HEK293 (cell line): ENCODE measurements around the gene PPIL4.
A peak's percentile ranks its signal among the peaks of the same experiment; 100 is the strongest.

Experiments
- MEIS1 ChIP-seq: sonication (generic); formaldehyde crosslinking; IDR thresholded peaks from 2 replicates; pipeline ENCODE4 v1.8.1; 2022; ENCODE audit warnings: missing genetic modification reagents, mild to moderate bottlenecking, borderline replicate concordance
- RBAK ChIP-seq: fragments of 450-650 bp; formaldehyde crosslinking; IDR thresholded peaks from 2 replicates; pipeline ENCODE4 v1.5.1; 2016; ENCODE audit warnings: missing biosample characterization, missing genetic modification characterization
- SP3 ChIP-seq: fragments of 450-650 bp; formaldehyde crosslinking; IDR thresholded peaks from 2 replicates; pipeline ENCODE4 v1.5.1; 2016; ENCODE audit warnings: missing biosample characterization, missing genetic modification characterization
- WT1 ChIP-seq: fragments of 450-650 bp; formaldehyde crosslinking; IDR thresholded peaks from 2 replicates; pipeline ENCODE4 v1.5.1; 2016; ENCODE audit warnings: missing biosample characterization, missing genetic modification characterization
- ZNF121 ChIP-seq: fragments of 450-650 bp; formaldehyde crosslinking; IDR thresholded peaks from 2 replicates; pipeline ENCODE4 v1.5.1; 2016; ENCODE audit warnings: missing biosample characterization, missing genetic modification characterization
- ZNF155 ChIP-seq: fragments of 450-650 bp; formaldehyde crosslinking; IDR thresholded peaks from 2 replicates; pipeline ENCODE4 v1.5.1; 2016; ENCODE audit warnings: missing biosample characterization, missing genetic modification characterization
- ZNF157 ChIP-seq: fragments of 450-650 bp; formaldehyde crosslinking; IDR thresholded peaks from 2 replicates; pipeline ENCODE4 v1.5.1; 2016; ENCODE audit warnings: missing biosample characterization, missing genetic modification characterization
- ZNF184 ChIP-seq: fragments of 450-650 bp; IDR thresholded peaks from 2 replicates; pipeline ENCODE4 v1.5.1; 2018; ENCODE audit warnings: missing biosample characterization, mild to moderate bottlenecking, missing genetic modification characterization
- ZNF221 ChIP-seq: fragments of 450-650 bp; formaldehyde crosslinking; IDR thresholded peaks from 2 replicates; pipeline ENCODE4 v1.5.1; 2017; ENCODE audit warnings: missing biosample characterization, missing genetic modification characterization, borderline replicate concordance
- ZNF302 ChIP-seq: fragments of 450-650 bp; formaldehyde crosslinking; IDR thresholded peaks from 2 replicates; pipeline ENCODE4 v1.5.1; 2016; ENCODE audit warnings: missing biosample characterization, missing genetic modification characterization, low read depth
- ZNF391 ChIP-seq: fragments of 450-650 bp; formaldehyde crosslinking; IDR thresholded peaks from 2 replicates; pipeline ENCODE4 v1.5.1; 2016; ENCODE audit warnings: low read depth, missing biosample characterization, missing genetic modification characterization, borderline replicate concordance
- ZNF501 ChIP-seq: fragments of 450-650 bp; formaldehyde crosslinking; IDR thresholded peaks from 2 replicates; pipeline ENCODE4 v1.5.1; 2016; ENCODE audit warnings: missing biosample characterization, missing genetic modification characterization
- ZNF555 ChIP-seq: fragments of 450-650 bp; formaldehyde crosslinking; conservative IDR thresholded peaks from 2 replicates; pipeline ENCODE4 v1.5.1; 2017; ENCODE audit warnings: missing biosample characterization, mild to moderate bottlenecking, missing genetic modification characterization, inconsistent platforms
- ZNF585B ChIP-seq: fragments of 450-650 bp; formaldehyde crosslinking; IDR thresholded peaks from 2 replicates; pipeline ENCODE4 v1.5.1; 2016; ENCODE audit warnings: missing biosample characterization, missing genetic modification characterization
- ZNF600 ChIP-seq: fragments of 450-650 bp; formaldehyde crosslinking; IDR thresholded peaks from 2 replicates; pipeline ENCODE4 v1.5.1; 2016; ENCODE audit warnings: missing biosample characterization, missing genetic modification characterization
- ZNF654 ChIP-seq: fragments of 450-650 bp; formaldehyde crosslinking; IDR thresholded peaks from 2 replicates; pipeline ENCODE4 v1.5.1; 2016; ENCODE audit warnings: low read depth, missing biosample characterization, missing genetic modification characterization
- ZNF670 ChIP-seq: fragments of 450-650 bp; formaldehyde crosslinking; IDR thresholded peaks from 2 replicates; pipeline ENCODE4 v1.5.1; 2016; ENCODE audit warnings: missing biosample characterization, missing genetic modification characterization, low read depth
- ZNF843 ChIP-seq: fragments of 450-650 bp; formaldehyde crosslinking; IDR thresholded peaks from 2 replicates; pipeline ENCODE4 v1.5.1; 2016; ENCODE audit warnings: missing biosample characterization, missing genetic modification characterization
- TF ChIP-seq, protein P1 (sequence below): fragments of 450-650 bp; formaldehyde crosslinking; IDR thresholded peaks from 2 replicates; pipeline ENCODE4 v1.5.1; 2017; ENCODE audit warnings: missing biosample characterization, missing genetic modification characterization
- TF ChIP-seq, protein P2 (sequence below): fragments of 450-650 bp; formaldehyde crosslinking; conservative IDR thresholded peaks from 2 replicates; pipeline ENCODE4 v1.5.1; 2016; ENCODE audit warnings: low read depth, missing biosample characterization, missing genetic modification characterization
- TF ChIP-seq, protein P3 (sequence below): fragments of 450-650 bp; formaldehyde crosslinking; IDR thresholded peaks from 2 replicates; pipeline ENCODE4 v1.5.1; 2017; ENCODE audit warnings: missing biosample characterization, missing genetic modification characterization
- TF ChIP-seq, protein P4 (sequence below): fragments of 450-650 bp; formaldehyde crosslinking; IDR thresholded peaks from 2 replicates; pipeline ENCODE4 v1.5.0; 2017; ENCODE audit warnings: missing biosample characterization, missing genetic modification characterization, borderline replicate concordance
- TF ChIP-seq, protein P5 (sequence below): fragments of 450-650 bp; formaldehyde crosslinking; IDR thresholded peaks from 2 replicates; pipeline ENCODE4 v1.5.1; 2016; ENCODE audit warnings: missing biosample characterization, missing genetic modification characterization
- TF ChIP-seq, protein P6 (sequence below): fragments of 450-650 bp; formaldehyde crosslinking; IDR thresholded peaks from 2 replicates; pipeline ENCODE4 v1.5.1; 2017; ENCODE audit warnings: missing biosample characterization, missing genetic modification characterization

The PPIL4 gene

DNA sequence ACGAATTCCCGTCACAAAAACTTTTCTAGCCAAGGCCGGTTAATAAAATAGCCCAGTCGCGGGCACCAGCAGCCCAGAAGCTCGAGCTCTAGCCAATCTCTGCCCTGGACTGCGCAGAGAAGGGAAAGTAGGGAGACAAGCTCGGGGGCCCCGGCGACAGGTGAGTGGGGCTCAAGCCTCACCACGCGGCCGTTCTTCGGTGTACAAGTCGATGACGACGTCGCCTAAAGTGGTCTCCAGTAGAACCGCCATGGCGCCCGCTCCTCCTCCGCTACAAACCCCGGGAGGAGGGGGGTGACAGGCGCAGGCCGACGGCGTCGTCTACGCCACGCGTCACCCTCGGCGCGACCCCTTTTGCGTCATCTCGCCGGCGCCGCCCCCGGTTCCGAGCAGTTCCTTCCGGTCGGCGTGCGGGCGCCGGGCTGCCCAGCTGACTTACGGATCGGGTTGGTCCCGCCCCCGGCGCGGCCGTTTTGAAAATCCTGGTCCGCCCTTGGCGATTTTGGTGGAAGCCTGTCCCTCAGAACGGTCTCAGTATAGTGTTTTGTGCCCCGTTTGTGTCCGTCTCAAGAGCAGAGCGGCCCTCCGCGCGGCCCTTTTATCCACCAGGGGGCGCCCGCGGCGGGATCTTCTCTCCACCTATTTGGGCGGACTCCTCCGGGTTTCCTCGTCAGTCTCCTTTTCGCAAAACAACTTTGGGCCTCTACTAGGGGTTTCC, at the start of gene PPIL4 (continued):
- peak; percentile 76; the same call in 1 of the 2 replicates for TF ChIP-seq ZNF843 (tag by site-specific recombination)
- 0 out of 2 replicates have a peak, but pooled peaks have one; percentile 64 for TF ChIP-seq ZNF184 (tag by site-specific recombination)
- TF ChIP-seq SP3, result peak; percentile 90
- no peak for TF ChIP-seq ZNF555 (tag by site-specific recombination)
- no peak for TF ChIP-seq RBAK (tag by site-specific recombination)
- TF ChIP-seq, protein P1, sequence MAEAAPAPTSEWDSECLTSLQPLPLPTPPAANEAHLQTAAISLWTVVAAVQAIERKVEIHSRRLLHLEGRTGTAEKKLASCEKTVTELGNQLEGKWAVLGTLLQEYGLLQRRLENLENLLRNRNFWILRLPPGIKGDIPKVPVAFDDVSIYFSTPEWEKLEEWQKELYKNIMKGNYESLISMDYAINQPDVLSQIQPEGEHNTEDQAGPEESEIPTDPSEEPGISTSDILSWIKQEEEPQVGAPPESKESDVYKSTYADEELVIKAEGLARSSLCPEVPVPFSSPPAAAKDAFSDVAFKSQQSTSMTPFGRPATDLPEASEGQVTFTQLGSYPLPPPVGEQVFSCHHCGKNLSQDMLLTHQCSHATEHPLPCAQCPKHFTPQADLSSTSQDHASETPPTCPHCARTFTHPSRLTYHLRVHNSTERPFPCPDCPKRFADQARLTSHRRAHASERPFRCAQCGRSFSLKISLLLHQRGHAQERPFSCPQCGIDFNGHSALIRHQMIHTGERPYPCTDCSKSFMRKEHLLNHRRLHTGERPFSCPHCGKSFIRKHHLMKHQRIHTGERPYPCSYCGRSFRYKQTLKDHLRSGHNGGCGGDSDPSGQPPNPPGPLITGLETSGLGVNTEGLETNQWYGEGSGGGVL (tag by site-specific recombination), result peak; percentile 9; the same call in 1 of the 2 replicates
- TF ChIP-seq, protein P2, sequence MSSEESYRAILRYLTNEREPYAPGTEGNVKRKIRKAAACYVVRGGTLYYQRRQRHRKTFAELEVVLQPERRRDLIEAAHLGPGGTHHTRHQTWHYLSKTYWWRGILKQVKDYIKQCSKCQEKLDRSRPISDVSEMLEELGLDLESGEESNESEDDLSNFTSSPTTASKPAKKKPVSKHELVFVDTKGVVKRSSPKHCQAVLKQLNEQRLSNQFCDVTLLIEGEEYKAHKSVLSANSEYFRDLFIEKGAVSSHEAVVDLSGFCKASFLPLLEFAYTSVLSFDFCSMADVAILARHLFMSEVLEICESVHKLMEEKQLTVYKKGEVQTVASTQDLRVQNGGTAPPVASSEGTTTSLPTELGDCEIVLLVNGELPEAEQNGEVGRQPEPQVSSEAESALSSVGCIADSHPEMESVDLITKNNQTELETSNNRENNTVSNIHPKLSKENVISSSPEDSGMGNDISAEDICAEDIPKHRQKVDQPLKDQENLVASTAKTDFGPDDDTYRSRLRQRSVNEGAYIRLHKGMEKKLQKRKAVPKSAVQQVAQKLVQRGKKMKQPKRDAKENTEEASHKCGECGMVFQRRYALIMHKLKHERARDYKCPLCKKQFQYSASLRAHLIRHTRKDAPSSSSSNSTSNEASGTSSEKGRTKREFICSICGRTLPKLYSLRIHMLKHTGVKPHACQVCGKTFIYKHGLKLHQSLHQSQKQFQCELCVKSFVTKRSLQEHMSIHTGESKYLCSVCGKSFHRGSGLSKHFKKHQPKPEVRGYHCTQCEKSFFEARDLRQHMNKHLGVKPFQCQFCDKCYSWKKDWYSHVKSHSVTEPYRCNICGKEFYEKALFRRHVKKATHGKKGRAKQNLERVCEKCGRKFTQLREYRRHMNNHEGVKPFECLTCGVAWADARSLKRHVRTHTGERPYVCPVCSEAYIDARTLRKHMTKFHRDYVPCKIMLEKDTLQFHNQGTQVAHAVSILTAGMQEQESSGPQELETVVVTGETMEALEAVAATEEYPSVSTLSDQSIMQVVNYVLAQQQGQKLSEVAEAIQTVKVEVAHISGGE, result peak; percentile 81
- TF ChIP-seq, protein P3, sequence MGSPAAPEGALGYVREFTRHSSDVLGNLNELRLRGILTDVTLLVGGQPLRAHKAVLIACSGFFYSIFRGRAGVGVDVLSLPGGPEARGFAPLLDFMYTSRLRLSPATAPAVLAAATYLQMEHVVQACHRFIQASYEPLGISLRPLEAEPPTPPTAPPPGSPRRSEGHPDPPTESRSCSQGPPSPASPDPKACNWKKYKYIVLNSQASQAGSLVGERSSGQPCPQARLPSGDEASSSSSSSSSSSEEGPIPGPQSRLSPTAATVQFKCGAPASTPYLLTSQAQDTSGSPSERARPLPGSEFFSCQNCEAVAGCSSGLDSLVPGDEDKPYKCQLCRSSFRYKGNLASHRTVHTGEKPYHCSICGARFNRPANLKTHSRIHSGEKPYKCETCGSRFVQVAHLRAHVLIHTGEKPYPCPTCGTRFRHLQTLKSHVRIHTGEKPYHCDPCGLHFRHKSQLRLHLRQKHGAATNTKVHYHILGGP (tag by site-specific recombination), result no peak
- TF ChIP-seq ZNF121 (tag by site-specific recombination), result no peak
- no peak for TF ChIP-seq ZNF221 (tag by site-specific recombination)
- no peak for TF ChIP-seq MEIS1 (CRISPR knock-in tag)
- TF ChIP-seq, protein P4, sequence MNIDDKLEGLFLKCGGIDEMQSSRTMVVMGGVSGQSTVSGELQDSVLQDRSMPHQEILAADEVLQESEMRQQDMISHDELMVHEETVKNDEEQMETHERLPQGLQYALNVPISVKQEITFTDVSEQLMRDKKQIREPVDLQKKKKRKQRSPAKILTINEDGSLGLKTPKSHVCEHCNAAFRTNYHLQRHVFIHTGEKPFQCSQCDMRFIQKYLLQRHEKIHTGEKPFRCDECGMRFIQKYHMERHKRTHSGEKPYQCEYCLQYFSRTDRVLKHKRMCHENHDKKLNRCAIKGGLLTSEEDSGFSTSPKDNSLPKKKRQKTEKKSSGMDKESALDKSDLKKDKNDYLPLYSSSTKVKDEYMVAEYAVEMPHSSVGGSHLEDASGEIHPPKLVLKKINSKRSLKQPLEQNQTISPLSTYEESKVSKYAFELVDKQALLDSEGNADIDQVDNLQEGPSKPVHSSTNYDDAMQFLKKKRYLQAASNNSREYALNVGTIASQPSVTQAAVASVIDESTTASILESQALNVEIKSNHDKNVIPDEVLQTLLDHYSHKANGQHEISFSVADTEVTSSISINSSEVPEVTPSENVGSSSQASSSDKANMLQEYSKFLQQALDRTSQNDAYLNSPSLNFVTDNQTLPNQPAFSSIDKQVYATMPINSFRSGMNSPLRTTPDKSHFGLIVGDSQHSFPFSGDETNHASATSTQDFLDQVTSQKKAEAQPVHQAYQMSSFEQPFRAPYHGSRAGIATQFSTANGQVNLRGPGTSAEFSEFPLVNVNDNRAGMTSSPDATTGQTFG, result no peak
- peak; percentile 49; the same call in 1 of the 2 replicates for TF ChIP-seq WT1 (tag by site-specific recombination)
- TF ChIP-seq, protein P5, sequence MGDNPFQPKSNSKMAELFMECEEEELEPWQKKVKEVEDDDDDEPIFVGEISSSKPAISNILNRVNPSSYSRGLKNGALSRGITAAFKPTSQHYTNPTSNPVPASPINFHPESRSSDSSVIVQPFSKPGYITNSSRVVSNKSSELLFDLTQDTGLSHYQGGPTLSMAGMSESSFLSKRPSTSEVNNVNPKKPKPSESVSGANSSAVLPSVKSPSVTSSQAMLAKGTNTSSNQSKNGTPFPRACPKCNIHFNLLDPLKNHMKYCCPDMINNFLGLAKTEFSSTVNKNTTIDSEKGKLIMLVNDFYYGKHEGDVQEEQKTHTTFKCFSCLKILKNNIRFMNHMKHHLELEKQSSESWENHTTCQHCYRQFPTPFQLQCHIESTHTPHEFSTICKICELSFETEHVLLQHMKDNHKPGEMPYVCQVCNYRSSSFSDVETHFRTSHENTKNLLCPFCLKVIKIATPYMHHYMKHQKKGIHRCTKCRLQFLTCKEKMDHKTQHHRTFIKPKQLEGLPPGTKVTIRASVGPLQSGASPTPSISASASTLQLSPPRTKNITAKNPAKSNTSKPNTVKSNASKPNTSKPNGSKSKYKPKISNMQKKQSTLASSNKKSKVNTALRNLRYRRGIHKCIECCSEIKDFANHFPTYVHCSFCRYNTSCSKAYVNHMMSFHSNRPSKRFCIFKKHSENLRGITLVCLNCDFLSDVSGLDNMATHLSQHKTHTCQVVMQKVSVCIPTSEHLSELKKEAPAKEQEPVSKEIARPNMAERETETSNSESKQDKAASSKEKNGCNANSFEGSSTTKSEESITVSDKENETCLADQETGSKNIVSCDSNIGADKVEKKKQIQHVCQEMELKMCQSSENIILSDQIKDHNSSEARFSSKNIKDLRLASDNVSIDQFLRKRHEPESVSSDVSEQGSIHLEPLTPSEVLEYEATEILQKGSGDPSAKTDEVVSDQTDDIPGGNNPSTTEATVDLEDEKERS (tag by site-specific recombination), result no peak
- TF ChIP-seq ZNF670, result no peak
- TF ChIP-seq, protein P6, sequence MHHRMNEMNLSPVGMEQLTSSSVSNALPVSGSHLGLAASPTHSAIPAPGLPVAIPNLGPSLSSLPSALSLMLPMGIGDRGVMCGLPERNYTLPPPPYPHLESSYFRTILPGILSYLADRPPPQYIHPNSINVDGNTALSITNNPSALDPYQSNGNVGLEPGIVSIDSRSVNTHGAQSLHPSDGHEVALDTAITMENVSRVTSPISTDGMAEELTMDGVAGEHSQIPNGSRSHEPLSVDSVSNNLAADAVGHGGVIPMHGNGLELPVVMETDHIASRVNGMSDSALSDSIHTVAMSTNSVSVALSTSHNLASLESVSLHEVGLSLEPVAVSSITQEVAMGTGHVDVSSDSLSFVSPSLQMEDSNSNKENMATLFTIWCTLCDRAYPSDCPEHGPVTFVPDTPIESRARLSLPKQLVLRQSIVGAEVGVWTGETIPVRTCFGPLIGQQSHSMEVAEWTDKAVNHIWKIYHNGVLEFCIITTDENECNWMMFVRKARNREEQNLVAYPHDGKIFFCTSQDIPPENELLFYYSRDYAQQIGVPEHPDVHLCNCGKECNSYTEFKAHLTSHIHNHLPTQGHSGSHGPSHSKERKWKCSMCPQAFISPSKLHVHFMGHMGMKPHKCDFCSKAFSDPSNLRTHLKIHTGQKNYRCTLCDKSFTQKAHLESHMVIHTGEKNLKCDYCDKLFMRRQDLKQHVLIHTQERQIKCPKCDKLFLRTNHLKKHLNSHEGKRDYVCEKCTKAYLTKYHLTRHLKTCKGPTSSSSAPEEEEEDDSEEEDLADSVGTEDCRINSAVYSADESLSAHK (tag by site-specific recombination), result peak; percentile 41; the same call in 1 of the 2 replicates
- TF ChIP-seq ZNF302 (tag by site-specific recombination), result no peak
- TF ChIP-seq ZNF585B, result no peak
- TF ChIP-seq ZNF157 (tag by site-specific recombination), result no peak
- 0 out of 2 replicates have a peak, but pooled peaks have one; percentile 32 for TF ChIP-seq ZNF600 (tag by site-specific recombination)
- peak; percentile 93; the same call in 1 of the 2 replicates for TF ChIP-seq ZNF501 (tag by site-specific recombination)
- peak; percentile 38; the same call in 1 of the 2 replicates for TF ChIP-seq ZNF391 (tag by site-specific recombination)
- no peak for TF ChIP-seq ZNF155 (tag by site-specific recombination)
- TF ChIP-seq ZNF654, result peak; percentile 59
